ENCODE measurements around the gene MPPED1. TPM values are rescaled to one million over a fixed set of nuclear protein-coding genes. Genes with fewer than 3 reads are reported as not detected.

MPPED1 gene
- polyA plus RNA-seq, 1 donor, result 0.61 TPM

DNA sequence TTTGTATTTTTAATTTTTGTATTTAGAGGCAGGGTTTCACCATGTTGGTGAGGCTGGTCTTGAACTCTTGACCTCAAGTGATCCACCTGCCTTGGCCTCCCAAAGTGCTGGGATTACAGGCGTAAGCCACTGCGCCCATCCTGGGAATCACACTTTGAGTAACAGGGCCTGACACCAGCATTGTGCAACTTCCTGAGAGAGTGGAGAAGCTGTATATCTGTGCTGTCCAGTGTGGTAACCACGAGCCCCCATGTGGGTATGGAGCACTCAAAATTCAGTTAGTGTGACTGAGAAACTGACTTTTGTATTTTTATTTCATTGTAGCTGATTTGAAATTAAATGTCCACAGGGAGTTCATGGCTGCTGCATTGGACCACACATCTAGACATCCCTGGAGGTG lies 36.2 kb downstream of the MPPED1 start:
- no peak for DNase-seq
- no peaks in the 10 kb centered on the region for H3K9me3 ChIP-seq (ENCODE audit: control insufficient read depth, low read depth, low read length)
- no peaks in the 10 kb centered on the region for H3K27me3 ChIP-seq (ENCODE audit: control insufficient read depth, insufficient read depth, low read length)
- H3K4me1 ChIP-seq (ENCODE audit: control insufficient read depth, insufficient read depth, low read length), result no peaks in the 10 kb centered on the region
- no CpG with 5 or more reads among the region's 3 CpGs for WGBS (ENCODE audit: insufficient coverage, low lambda C conversion rate)
- H3K27ac ChIP-seq (ENCODE audit: low read length), result no peak overlapping the region
- no peak overlapping the region for H3K4me3 ChIP-seq (ENCODE audit: low read length)
- no peaks in the 10 kb centered on the region for H3K36me3 ChIP-seq (ENCODE audit: control insufficient read depth, insufficient read depth, low read length)

- H3K27ac ChIP-seq (ENCODE audit: low read length), result no peak overlapping the region
- no peaks in the 10 kb centered on the region for H3K36me3 ChIP-seq (ENCODE audit: control insufficient read depth, insufficient read depth, low read length)
- no peak overlapping the region for H3K4me3 ChIP-seq (ENCODE audit: low read length)
- H3K27me3 ChIP-seq (ENCODE audit: control insufficient read depth, insufficient read depth, low read length), result no peaks in the 10 kb centered on the region
- DNase-seq, result no peak
- H3K4me1 ChIP-seq (ENCODE audit: control insufficient read depth, insufficient read depth, low read length), result no peaks in the 10 kb centered on the region
- H3K9me3 ChIP-seq (ENCODE audit: control insufficient read depth, low read depth, low read length), result no peaks in the 10 kb centered on the region
- WGBS (ENCODE audit: insufficient coverage, low lambda C conversion rate), result no CpG with 5 or more reads among the region's 16 CpGs
Observed at GRCh38 chr22:43449205-43449830, 37.5 kb downstream of the MPPED1 start.

GRCh38 chr22:43449831-43450225 lies 38.0 kb downstream of the MPPED1 start:
- no peak overlapping the region for H3K4me3 ChIP-seq (ENCODE audit: low read length)
- H3K9me3 ChIP-seq (ENCODE audit: control insufficient read depth, low read depth, low read length), result no peaks in the 10 kb centered on the region
- no CpG with 5 or more reads among the region's 11 CpGs for WGBS (ENCODE audit: insufficient coverage, low lambda C conversion rate)
- no peaks in the 10 kb centered on the region for H3K4me1 ChIP-seq (ENCODE audit: control insufficient read depth, insufficient read depth, low read length)
- no peaks in the 10 kb centered on the region for H3K27me3 ChIP-seq (ENCODE audit: control insufficient read depth, insufficient read depth, low read length)
- no peak for DNase-seq
- no peaks in the 10 kb centered on the region for H3K36me3 ChIP-seq (ENCODE audit: control insufficient read depth, insufficient read depth, low read length)
- no peak overlapping the region for H3K27ac ChIP-seq (ENCODE audit: low read length)

GRCh38 chr22:43451371-43452050 lies 39.7 kb downstream of the MPPED1 start:
- 100% methylated on average over 1 of the region's 18 CpGs for WGBS (ENCODE audit: insufficient coverage, low lambda C conversion rate)
- H3K4me3 ChIP-seq (ENCODE audit: low read length), result no peak overlapping the region
- no peaks in the 10 kb centered on the region for H3K4me1 ChIP-seq (ENCODE audit: control insufficient read depth, insufficient read depth, low read length)
- no peaks in the 10 kb centered on the region for H3K36me3 ChIP-seq (ENCODE audit: control insufficient read depth, insufficient read depth, low read length)
- DNase-seq, result no peak
- no peaks in the 10 kb centered on the region for H3K9me3 ChIP-seq (ENCODE audit: control insufficient read depth, low read depth, low read length)
- no peak overlapping the region for H3K27ac ChIP-seq (ENCODE audit: low read length)
- peaks cover 3% of the 10 kb centered on the region for H3K27me3 ChIP-seq (ENCODE audit: control insufficient read depth, insufficient read depth, low read length)

GRCh38 chr22:43455846-43456245 lies 44.0 kb downstream of the MPPED1 start:
- WGBS (ENCODE audit: insufficient coverage, low lambda C conversion rate), result 33% methylated on average over 1 of the region's 2 CpGs

GRCh38 chr22:43457002-43457401 lies 45.2 kb downstream of the MPPED1 start:
- 100% methylated on average over 2 of the region's 3 CpGs for WGBS (ENCODE audit: insufficient coverage, low lambda C conversion rate)
- peaks cover 3% of the 10 kb centered on the region for H3K27me3 ChIP-seq (ENCODE audit: control insufficient read depth, insufficient read depth, low read length)
- no peak overlapping the region for H3K27ac ChIP-seq (ENCODE audit: low read length)
- DNase-seq, result no peak
- no peaks in the 10 kb centered on the region for H3K4me1 ChIP-seq (ENCODE audit: control insufficient read depth, insufficient read depth, low read length)
- no peaks in the 10 kb centered on the region for H3K9me3 ChIP-seq (ENCODE audit: control insufficient read depth, low read depth, low read length)
- no peak overlapping the region for H3K4me3 ChIP-seq (ENCODE audit: low read length)
- no peaks in the 10 kb centered on the region for H3K36me3 ChIP-seq (ENCODE audit: control insufficient read depth, insufficient read depth, low read length)

More at GRCh38 chr22:43455846-43456245, 44.0 kb downstream of the MPPED1 start:
- peaks cover 3% of the 10 kb centered on the region for H3K27me3 ChIP-seq (ENCODE audit: control insufficient read depth, insufficient read depth, low read length)
- no peak overlapping the region for H3K27ac ChIP-seq (ENCODE audit: low read length)
- H3K4me1 ChIP-seq (ENCODE audit: control insufficient read depth, insufficient read depth, low read length), result no peaks in the 10 kb centered on the region
- no peaks in the 10 kb centered on the region for H3K9me3 ChIP-seq (ENCODE audit: control insufficient read depth, low read depth, low read length)
- DNase-seq, result no peak
- H3K36me3 ChIP-seq (ENCODE audit: control insufficient read depth, insufficient read depth, low read length), result no peaks in the 10 kb centered on the region
- H3K4me3 ChIP-seq (ENCODE audit: low read length), result no peak overlapping the region

DNA sequence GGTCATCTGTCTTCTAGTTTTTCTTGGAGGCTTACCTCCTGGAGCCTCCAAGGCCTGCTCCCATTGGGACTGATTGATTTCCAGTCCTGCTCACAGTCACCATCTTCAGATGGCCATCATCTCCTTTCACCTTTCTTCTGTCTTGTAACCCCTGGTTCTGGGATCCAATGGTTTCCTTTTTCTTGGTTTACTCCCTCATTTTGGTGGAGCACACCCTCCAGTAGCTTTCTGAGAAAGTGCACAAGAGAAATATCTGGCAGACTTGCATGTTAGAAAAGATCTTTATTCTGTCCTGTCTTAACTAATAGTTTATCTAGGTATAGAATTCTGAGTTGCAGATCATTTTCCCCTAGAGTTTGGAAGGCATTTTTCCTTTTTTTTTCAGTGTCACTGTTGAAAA lies 50.9 kb downstream of the MPPED1 start:
- Histone ChIP-seq H3K4me1 (ENCODE audit: control insufficient read depth, insufficient read depth, low read length) (no peaks in the 10 kb centered on the region), H3K4me3 (ENCODE audit: low read length) (no peak overlapping the region), H3K27ac (ENCODE audit: low read length) (no peak overlapping the region), H3K9me3 (ENCODE audit: control insufficient read depth, low read depth, low read length) (no peaks in the 10 kb centered on the region), H3K36me3 (ENCODE audit: control insufficient read depth, insufficient read depth, low read length) (no peaks in the 10 kb centered on the region), H3K27me3 (ENCODE audit: control insufficient read depth, insufficient read depth, low read length) (no peaks in the 10 kb centered on the region)
- no peak for DNase-seq

DNA sequence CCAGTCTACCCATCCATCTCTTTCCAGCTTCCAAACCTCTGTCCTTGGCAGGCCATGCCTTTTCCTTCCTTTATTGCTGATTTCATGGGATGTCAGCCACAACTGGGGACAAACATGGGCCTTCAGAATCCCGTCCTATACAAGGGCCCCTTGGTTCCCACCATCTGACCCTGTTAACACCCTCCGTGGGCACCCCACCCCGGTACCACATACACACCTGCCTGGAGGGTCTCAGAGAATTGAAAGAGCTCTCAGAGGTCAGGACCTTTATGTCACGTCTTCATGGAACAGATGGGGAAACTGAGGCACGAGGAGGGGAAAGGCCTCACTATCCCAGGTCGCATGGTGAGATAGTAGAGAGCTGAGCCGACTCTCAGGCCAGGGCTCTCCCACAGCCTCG lies 53.0 kb downstream of the MPPED1 start:
- no peak overlapping the region for H3K27ac ChIP-seq (ENCODE audit: low read length)
- no peak overlapping the region for H3K4me3 ChIP-seq (ENCODE audit: low read length)
- no peaks in the 10 kb centered on the region for H3K9me3 ChIP-seq (ENCODE audit: control insufficient read depth, low read depth, low read length)
- no peaks in the 10 kb centered on the region for H3K36me3 ChIP-seq (ENCODE audit: control insufficient read depth, insufficient read depth, low read length)
- no peaks in the 10 kb centered on the region for H3K27me3 ChIP-seq (ENCODE audit: control insufficient read depth, insufficient read depth, low read length)
- no peaks in the 10 kb centered on the region for H3K4me1 ChIP-seq (ENCODE audit: control insufficient read depth, insufficient read depth, low read length)
- no CpG with 5 or more reads among the region's 8 CpGs for WGBS (ENCODE audit: insufficient coverage, low lambda C conversion rate)
- no peak for DNase-seq

DNA sequence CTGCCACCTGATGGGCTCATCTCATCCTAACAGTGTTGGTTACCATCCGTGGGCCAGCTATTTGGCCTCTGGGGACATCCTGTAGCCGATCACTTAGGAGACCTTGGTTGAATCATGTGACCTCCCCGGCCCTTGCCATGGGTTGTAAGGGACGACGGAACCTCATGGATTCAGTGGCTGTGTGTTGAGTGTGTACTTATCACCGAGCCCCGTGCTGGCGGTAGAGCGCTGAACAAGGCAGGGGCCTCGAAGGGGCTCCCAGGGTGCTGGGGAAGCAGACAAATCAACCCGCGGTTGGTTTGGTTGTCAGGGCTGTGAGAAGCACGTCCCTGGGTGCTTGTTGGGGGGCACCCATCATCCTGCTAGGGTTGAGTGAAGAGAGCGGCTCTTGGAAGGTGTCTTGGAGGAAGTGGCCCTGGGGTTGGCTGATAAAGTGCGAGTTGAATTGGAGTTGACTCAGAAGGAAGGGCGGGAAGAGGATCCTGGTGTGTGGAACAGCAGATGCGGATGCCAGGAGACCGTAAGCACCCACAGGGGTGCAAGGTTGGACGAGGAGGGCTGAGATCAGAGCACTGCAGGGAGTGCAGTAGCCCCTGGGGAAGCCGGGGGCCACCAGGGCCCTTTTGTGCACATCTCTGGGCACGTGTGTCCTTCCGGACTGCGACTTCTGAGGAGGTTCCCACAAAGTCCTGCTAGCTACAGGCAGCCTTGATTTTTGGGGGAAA lies 53.6 kb downstream of the MPPED1 start:
- WGBS (ENCODE audit: insufficient coverage, low lambda C conversion rate), result 60% methylated on average over 1 of the region's 23 CpGs
- H3K4me3 ChIP-seq (ENCODE audit: low read length), result no peak overlapping the region
- no peak overlapping the region for H3K27ac ChIP-seq (ENCODE audit: low read length)
- DNase-seq, result no peak
- no peaks in the 10 kb centered on the region for H3K9me3 ChIP-seq (ENCODE audit: control insufficient read depth, low read depth, low read length)
- H3K27me3 ChIP-seq (ENCODE audit: control insufficient read depth, insufficient read depth, low read length), result no peaks in the 10 kb centered on the region
- no peaks in the 10 kb centered on the region for H3K36me3 ChIP-seq (ENCODE audit: control insufficient read depth, insufficient read depth, low read length)
- no peaks in the 10 kb centered on the region for H3K4me1 ChIP-seq (ENCODE audit: control insufficient read depth, insufficient read depth, low read length)

DNA sequence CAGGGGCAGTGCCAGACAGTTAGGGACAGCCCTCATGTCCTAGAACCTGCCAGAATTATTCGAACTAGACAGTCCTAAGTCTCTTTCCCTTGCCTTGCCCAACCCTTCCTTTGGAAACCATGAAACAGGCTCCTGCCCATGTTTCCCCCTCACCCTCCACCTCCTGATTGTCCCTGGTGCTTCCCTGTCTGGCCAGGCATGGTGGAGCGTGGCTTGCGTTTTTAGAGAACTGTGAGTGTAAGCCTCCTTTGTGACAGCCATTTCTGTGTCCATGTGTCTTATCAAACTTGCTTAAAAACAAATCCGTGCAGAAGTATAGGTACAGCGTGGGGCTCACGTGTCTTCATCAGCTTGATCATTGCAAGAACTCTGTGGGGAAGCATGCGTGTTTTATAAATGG lies 54.9 kb downstream of the MPPED1 start:
- no peaks in the 10 kb centered on the region for H3K27me3 ChIP-seq (ENCODE audit: control insufficient read depth, insufficient read depth, low read length)
- DNase-seq, result no peak
- no peaks in the 10 kb centered on the region for H3K36me3 ChIP-seq (ENCODE audit: control insufficient read depth, insufficient read depth, low read length)
- WGBS (ENCODE audit: insufficient coverage, low lambda C conversion rate), result no CpG with 5 or more reads among the region's 7 CpGs
- H3K9me3 ChIP-seq (ENCODE audit: control insufficient read depth, low read depth, low read length), result no peaks in the 10 kb centered on the region
- no peak overlapping the region for H3K4me3 ChIP-seq (ENCODE audit: low read length)
- no peaks in the 10 kb centered on the region for H3K4me1 ChIP-seq (ENCODE audit: control insufficient read depth, insufficient read depth, low read length)
- no peak overlapping the region for H3K27ac ChIP-seq (ENCODE audit: low read length)

Data from large intestine (tissue), 3 donors.